Endothelial cell (in vitro differentiated cells): ENCODE results near the gene ARL8A. TPM values are rescaled to one million over a fixed set of nuclear protein-coding genes. Genes with fewer than 3 reads are reported as not detected.

Experiments used
- DNase-seq: peaks from one replicate; pipeline ENCODE4 v3.0.0; 2021; ENCODE audit warnings: low spot score
- H3K27ac Mint-ChIP-seq: one replicate; pipeline ENCODE4 v1.8.0; 2021; ENCODE audit warnings: mixed read lengths, inconsistent platforms; ENCODE audit not compliant: unreplicated experiment
- H3K27me3 Mint-ChIP-seq: one replicate; pipeline ENCODE4 v1.8.0; 2021; ENCODE audit warnings: mild to moderate bottlenecking, moderate library complexity, mixed read lengths, inconsistent platforms; ENCODE audit not compliant: unreplicated experiment
- H3K36me3 Mint-ChIP-seq: one replicate; pipeline ENCODE4 v1.8.0; 2021; ENCODE audit warnings: mild to moderate bottlenecking, low read depth, mixed read lengths, inconsistent platforms; ENCODE audit not compliant: unreplicated experiment
- H3K4me1 Mint-ChIP-seq: one replicate; pipeline ENCODE4 v1.8.0; 2021; ENCODE audit warnings: mild to moderate bottlenecking, mixed read lengths, inconsistent platforms; ENCODE audit not compliant: unreplicated experiment
- H3K4me3 Mint-ChIP-seq: one replicate; pipeline ENCODE4 v1.8.0; 2021; ENCODE audit warnings: mild to moderate bottlenecking, mixed read lengths, inconsistent platforms; ENCODE audit not compliant: unreplicated experiment
- H3K9me3 Mint-ChIP-seq: one replicate; pipeline ENCODE4 v1.8.0; 2021; ENCODE audit warnings: mixed read lengths, inconsistent platforms; ENCODE audit not compliant: unreplicated experiment
- total RNA-seq: library from RNA; stranded (reverse); fragmentation: NEBNext Ultra II Directional; extraction: Animal tissue kit (Norgen Biotek cat#: 25700); gene quantifications from one replicate; pipeline ENCODE4 v1.2.1, GENCODE V29; 2021; ENCODE audit not compliant: unreplicated experiment
- TF ChIP-seq, protein P1 (sequence below): fragments of 200-600 bp; sonication (generic); IDR thresholded peaks from one replicate; pipeline ENCODE4 v1.5.0; 2021; ENCODE audit warnings: antibody characterized with exemption; ENCODE audit not compliant: unreplicated experiment

ARL8A gene
- total RNA-seq, 1 donor from 2014 or later = 38.8 TPM

DNA sequence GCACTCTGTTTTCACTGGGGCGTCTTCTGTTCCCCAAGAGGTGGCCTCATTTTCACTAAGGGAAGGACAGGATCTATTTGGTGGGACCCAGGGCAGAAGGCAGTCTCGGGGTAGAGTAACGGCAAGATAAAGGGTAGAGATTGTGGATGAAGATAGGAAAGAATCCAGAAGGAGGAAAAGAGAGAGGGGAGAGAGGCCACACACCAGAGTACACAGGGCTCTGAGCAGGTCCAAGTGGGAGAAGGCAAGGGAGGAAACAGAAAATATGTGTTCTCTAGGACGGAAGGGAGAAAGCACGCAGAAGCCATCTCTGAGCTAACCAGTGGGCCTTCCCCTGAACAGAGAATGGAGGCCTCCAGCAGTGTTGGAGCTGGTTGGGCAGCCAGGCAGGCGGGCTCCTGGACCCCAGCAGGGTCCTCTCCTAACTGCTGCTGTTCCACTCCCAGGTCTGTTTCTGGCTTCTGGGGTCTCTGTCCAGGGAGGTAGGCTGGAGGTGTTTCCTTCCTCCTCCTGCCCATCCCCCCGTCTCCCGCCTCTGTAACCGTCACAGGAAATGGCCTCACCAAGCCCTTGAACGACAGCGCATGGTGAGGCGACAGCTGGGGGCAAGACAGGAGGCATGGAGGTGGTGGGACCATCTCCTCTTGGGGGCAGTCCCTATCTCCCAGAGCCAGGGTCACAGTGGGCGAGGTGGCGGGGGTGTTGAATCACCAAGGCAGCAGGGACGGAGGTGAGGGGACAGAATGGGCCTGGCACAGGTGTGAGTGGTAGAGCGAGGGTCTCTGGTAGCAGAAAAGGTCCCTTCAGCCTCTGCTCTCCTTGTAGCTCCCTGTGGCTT, 15.2 kb upstream of the ARL8A start:
- TF ChIP-seq, protein P1, sequence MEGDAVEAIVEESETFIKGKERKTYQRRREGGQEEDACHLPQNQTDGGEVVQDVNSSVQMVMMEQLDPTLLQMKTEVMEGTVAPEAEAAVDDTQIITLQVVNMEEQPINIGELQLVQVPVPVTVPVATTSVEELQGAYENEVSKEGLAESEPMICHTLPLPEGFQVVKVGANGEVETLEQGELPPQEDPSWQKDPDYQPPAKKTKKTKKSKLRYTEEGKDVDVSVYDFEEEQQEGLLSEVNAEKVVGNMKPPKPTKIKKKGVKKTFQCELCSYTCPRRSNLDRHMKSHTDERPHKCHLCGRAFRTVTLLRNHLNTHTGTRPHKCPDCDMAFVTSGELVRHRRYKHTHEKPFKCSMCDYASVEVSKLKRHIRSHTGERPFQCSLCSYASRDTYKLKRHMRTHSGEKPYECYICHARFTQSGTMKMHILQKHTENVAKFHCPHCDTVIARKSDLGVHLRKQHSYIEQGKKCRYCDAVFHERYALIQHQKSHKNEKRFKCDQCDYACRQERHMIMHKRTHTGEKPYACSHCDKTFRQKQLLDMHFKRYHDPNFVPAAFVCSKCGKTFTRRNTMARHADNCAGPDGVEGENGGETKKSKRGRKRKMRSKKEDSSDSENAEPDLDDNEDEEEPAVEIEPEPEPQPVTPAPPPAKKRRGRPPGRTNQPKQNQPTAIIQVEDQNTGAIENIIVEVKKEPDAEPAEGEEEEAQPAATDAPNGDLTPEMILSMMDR = no peak
- peaks cover 24% of the 10 kb centered on the region for H3K4me1 Mint-ChIP-seq
- no peaks in the 10 kb centered on the region for H3K36me3 Mint-ChIP-seq
- H3K27me3 Mint-ChIP-seq = peaks cover 5% of the 10 kb centered on the region
- DNase-seq = no peak
- no peak overlapping the region for H3K27ac Mint-ChIP-seq
- no peak overlapping the region for H3K4me3 Mint-ChIP-seq
- no peaks in the 10 kb centered on the region for H3K9me3 Mint-ChIP-seq

DNA sequence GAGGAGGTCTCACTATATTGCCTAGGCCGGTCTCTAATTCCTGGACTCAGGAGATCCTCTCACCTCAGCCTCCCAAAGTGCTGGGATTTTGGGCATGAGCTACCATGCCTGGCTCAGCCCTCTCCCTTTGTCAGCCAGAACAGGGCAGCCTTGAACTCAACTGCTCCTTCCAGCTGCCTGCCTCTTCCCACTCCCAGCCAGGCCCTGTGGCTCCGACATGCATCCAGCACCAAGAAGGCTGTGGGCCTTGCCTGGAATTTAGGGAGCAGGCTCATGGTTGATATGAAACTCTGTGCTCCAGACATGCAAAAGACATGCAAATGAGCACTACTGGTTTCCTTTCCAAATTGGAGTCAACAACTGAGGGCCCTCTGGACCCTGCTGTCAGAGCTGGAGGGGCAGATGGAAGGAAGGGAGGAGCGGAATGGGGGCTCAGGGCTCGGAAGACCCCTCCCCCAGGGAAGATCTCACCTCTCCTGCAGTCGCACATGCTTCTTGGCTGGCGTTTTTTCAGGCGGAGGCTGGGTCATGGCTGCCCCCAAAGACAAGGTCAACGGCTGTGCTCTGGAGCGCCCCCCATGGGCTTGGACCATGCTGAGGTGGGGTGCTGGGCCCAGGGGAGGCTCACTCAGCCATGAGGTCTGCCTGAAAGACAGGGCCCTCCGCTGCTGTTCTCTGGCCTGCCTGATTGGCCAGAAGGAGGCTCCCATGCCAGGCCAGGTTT, 14.4 kb upstream of the ARL8A start:
- TF ChIP-seq, protein P1 = no peak
- peaks cover 5% of the 10 kb centered on the region for H3K27me3 Mint-ChIP-seq
- DNase-seq = no peak
- no peak overlapping the region for H3K27ac Mint-ChIP-seq
- H3K4me3 Mint-ChIP-seq = no peak overlapping the region
- no peaks in the 10 kb centered on the region for H3K36me3 Mint-ChIP-seq
- no peaks in the 10 kb centered on the region for H3K9me3 Mint-ChIP-seq
- peaks cover 28% of the 10 kb centered on the region for H3K4me1 Mint-ChIP-seq

DNA sequence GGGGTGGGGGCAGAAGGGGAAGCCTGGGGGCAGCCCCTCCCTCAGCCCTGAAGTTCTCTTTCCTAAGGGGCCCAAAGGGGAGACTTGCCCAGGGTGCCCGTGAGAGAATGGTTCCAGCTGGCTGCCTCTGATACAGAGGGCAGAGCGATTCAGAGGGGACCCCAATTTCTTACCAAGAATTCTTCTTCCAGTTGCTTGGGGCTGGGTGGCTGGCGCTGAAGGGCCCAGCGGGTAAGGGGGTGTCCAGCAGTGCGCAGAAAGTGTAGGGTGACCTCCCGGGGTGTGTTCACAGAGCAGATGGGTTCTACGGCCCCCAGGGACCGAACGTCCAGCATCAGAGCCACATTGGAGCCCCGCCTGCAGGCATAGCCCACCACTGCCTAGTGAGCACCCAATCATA, 13.4 kb upstream of the ARL8A start:
- H3K4me1 Mint-ChIP-seq = peaks cover 28% of the 10 kb centered on the region
- no peak for DNase-seq
- peaks cover 5% of the 10 kb centered on the region for H3K27me3 Mint-ChIP-seq
- no peak overlapping the region for H3K27ac Mint-ChIP-seq
- no peaks in the 10 kb centered on the region for H3K36me3 Mint-ChIP-seq
- H3K4me3 Mint-ChIP-seq = no peak overlapping the region
- TF ChIP-seq, protein P1 = no peak
- no peaks in the 10 kb centered on the region for H3K9me3 Mint-ChIP-seq

DNA sequence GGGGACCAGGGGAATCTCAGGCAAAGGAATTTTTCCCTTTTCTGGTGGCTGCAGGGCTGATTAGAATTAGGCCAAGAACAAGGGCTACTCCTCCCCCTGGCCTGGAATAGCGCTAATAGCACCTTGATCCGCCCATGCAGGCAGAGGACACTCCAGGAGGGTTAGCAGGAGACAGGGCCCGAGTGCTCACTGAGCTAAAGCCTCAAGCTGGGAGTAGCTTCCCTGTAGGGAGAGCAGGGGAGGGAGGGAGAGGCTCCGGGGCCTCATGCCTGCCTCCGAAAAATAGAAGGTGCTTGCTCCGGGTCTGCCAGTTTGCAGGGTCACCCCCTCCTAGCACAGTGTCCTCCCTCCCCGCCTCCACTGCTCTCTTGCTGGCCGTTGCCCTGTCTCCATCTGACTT, 12.1 kb upstream of the ARL8A start:
- DNase-seq = no peak
- H3K27me3 Mint-ChIP-seq = peaks cover 5% of the 10 kb centered on the region
- H3K9me3 Mint-ChIP-seq = no peaks in the 10 kb centered on the region
- no peak overlapping the region for H3K4me3 Mint-ChIP-seq
- H3K36me3 Mint-ChIP-seq = no peaks in the 10 kb centered on the region
- H3K4me1 Mint-ChIP-seq = peaks cover 26% of the 10 kb centered on the region
- H3K27ac Mint-ChIP-seq = no peak overlapping the region
- TF ChIP-seq, protein P1 = no peak
